ENCODE results near the gene THOC1. TPM values are rescaled to one million over a fixed set of nuclear protein-coding genes. Genes with fewer than 3 reads are reported as not detected.

THOC1 gene
- total RNA-seq, 4 donors from 2014 or later: 34.1 to 109 (median 42.5) TPM

GRCh38 chr18:253121-253520, 14.7 kb downstream of the THOC1 start:
- intact Hi-C loops (cut with DNase I; ENCODE audit: low total_unique reads): no loop called here
- H3K36me3 ChIP-seq: peaks cover 0 to 89% (median 26%) of the 10 kb centered on the region in 4 donors
- 82 to 91% methylated on average over 1 of the region's 1 CpG for WGBS, 2 donors (ENCODE audit: low coverage in 1 of 2)

GRCh38 chr18:251572-251971, 16.3 kb downstream of the THOC1 start:
- Histone ChIP-seq H3K36me3 (peaks cover 0 to 90% (median 29%) of the 10 kb centered on the region in 4 donors), H3K27me3 (no peaks in the 10 kb centered on the region), H3K9me3 (no peaks in the 10 kb centered on the region), H3K27ac (no peak overlapping the region), H3K4me1 (no peaks in the 10 kb centered on the region), H3K4me3 (no peak overlapping the region)
- TF ChIP-seq CTCF (IDR thresholded peaks at IDR 0.05): no peak
- no peak for TF ChIP-seq POLR2AphosphoS5 (IDR thresholded peaks at IDR 0.05)
- no peak for TF ChIP-seq POLR2A (IDR thresholded peaks at IDR 0.05)
- TF ChIP-seq EP300 (IDR thresholded peaks at IDR 0.05; ENCODE audit: low read depth): no peak
- in situ Hi-C loops (cut with MboI; ENCODE audit: low pct_ligation_motif_present in 1 of 4, low pct_unique_long_range_greater_than_20kb in 1 of 4, low sequenced_read_pairs in 3 of 4) (no loop called here), intact Hi-C loops (cut with DNase I; ENCODE audit: low total_unique reads) (no loop called here)
- 94 to 98% methylated on average over 3 to 5 of the region's 5 CpGs for WGBS, 2 donors (ENCODE audit: low coverage in 1 of 2)
- no peak for DNase-seq

More at GRCh38 chr18:253121-253520, 14.7 kb downstream of the THOC1 start:
- no peaks in the 10 kb centered on the region for H3K9me3 ChIP-seq
- H3K27me3 ChIP-seq: no peaks in the 10 kb centered on the region
- no peak for DNase-seq
- in situ Hi-C loops (cut with MboI; ENCODE audit: low pct_ligation_motif_present in 1 of 4, low pct_unique_long_range_greater_than_20kb in 1 of 4, low sequenced_read_pairs in 3 of 4): no loop called here
- H3K4me1 ChIP-seq: no peaks in the 10 kb centered on the region
- H3K27ac ChIP-seq: no peak overlapping the region
- TF ChIP-seq EP300 (IDR thresholded peaks at IDR 0.05; ENCODE audit: low read depth) (no peak), CTCF (IDR thresholded peaks at IDR 0.05) (no peak), POLR2AphosphoS5 (IDR thresholded peaks at IDR 0.05) (no peak), POLR2A (IDR thresholded peaks at IDR 0.05) (no peak)
- no peak overlapping the region for H3K4me3 ChIP-seq

GRCh38 chr18:250685-251084, 17.2 kb downstream of the THOC1 start:
- WGBS, 2 donors (ENCODE audit: low coverage in 1 of 2): 77 to 82% methylated on average over 2 of the region's 2 CpGs
- TF ChIP-seq POLR2A (IDR thresholded peaks at IDR 0.05) (no peak), POLR2AphosphoS5 (IDR thresholded peaks at IDR 0.05) (no peak), EP300 (IDR thresholded peaks at IDR 0.05; ENCODE audit: low read depth) (no peak), CTCF (IDR thresholded peaks at IDR 0.05) (no peak)
- Histone ChIP-seq H3K36me3 (peaks cover 0 to 92% (median 30%) of the 10 kb centered on the region in 4 donors), H3K27me3 (no peaks in the 10 kb centered on the region), H3K4me1 (no peaks in the 10 kb centered on the region), H3K9me3 (no peaks in the 10 kb centered on the region), H3K27ac (no peak overlapping the region), H3K4me3 (no peak overlapping the region)
- intact Hi-C loops (cut with DNase I; ENCODE audit: low total_unique reads): no loop called here
- DNase-seq: no peak
- in situ Hi-C loops (cut with MboI; ENCODE audit: low pct_ligation_motif_present in 1 of 4, low pct_unique_long_range_greater_than_20kb in 1 of 4, low sequenced_read_pairs in 3 of 4): no loop called here

GRCh38 chr18:248053-248452, 19.8 kb downstream of the THOC1 start:
- H3K9me3 ChIP-seq: no peaks in the 10 kb centered on the region
- no peaks in the 10 kb centered on the region for H3K4me1 ChIP-seq
- H3K27ac ChIP-seq: no peak overlapping the region
- in situ Hi-C loops (cut with MboI; ENCODE audit: low pct_ligation_motif_present in 1 of 4, low pct_unique_long_range_greater_than_20kb in 1 of 4, low sequenced_read_pairs in 3 of 4): no loop called here
- H3K27me3 ChIP-seq: no peaks in the 10 kb centered on the region
- 80 to 91% methylated on average over 3 to 4 of the region's 4 CpGs for WGBS, 2 donors (ENCODE audit: low coverage in 1 of 2)
- no peak overlapping the region for H3K4me3 ChIP-seq
- peaks cover 0 to 80% (median 26%) of the 10 kb centered on the region in 4 donors for H3K36me3 ChIP-seq
- DNase-seq: no peak
- TF ChIP-seq POLR2A (IDR thresholded peaks at IDR 0.05) (no peak), EP300 (IDR thresholded peaks at IDR 0.05; ENCODE audit: low read depth) (no peak), CTCF (IDR thresholded peaks at IDR 0.05) (no peak), POLR2AphosphoS5 (IDR thresholded peaks at IDR 0.05) (no peak)
- intact Hi-C loops (cut with DNase I; ENCODE audit: low total_unique reads): no loop called here

Data from transverse colon (tissue), 4 donors.